HCT116 (cell line): ENCODE results near the gene CHMP4B. TPM values are rescaled to one million over a fixed set of nuclear protein-coding genes. Genes with fewer than 3 reads are reported as not detected.

Source experiments
- ATAC-seq: fragments of 200-7000 bp; cut with Tn5 transposase; 2 replicates; pipeline ENCODE4 v1.9.1; 2020; ENCODE audit warnings: mild to moderate bottlenecking, moderate library complexity
- BruUV-seq: library from RNA; stranded (reverse); fragments of 400-500 nt; replicated peaks from 2 replicates; lab custom pipeline; 2021; lab: Mats Ljungman, UMichigan
- CTCF ChIA-PET: fragments of 300-600 bp; sonication (Branson Sonifier 250); formaldehyde crosslinking; loops from one replicate; lab custom pipeline; 2021; ENCODE audit warnings: antibody characterized with exemption; lab: Charles Lee
- POLR2A ChIA-PET: fragments of 300-600, 350-600 bp; sonication (Branson Sonifier 250); formaldehyde crosslinking; loops from one replicate; lab custom pipeline; 2021; ENCODE audit warnings: antibody characterized with exemption; lab: Charles Lee
- RAD21 ChIA-PET, 2 experiments: fragments of 300-600 bp; sonication (Branson Sonifier 250); formaldehyde crosslinking; loops; one replicate each; lab custom pipeline; 2023; ENCODE audit warnings: low total read pairs in 2 of 2; ENCODE audit not compliant: uncharacterized antibody in 2 of 2, unreplicated experiment in 2 of 2, low non-redundant PET in 1 of 2; lab: Charles Lee
- DNase-seq: peaks from one replicate; pipeline ENCODE4 v3.0.0-alpha.2; 2010; ENCODE audit warnings: low read depth, low spot score
- H2AFZ ChIP-seq: fragments of 200-600 bp; shearing (Covaris generic), sonication (generic); 2 replicates; pipeline ENCODE4 v1.6.1; 2017; ENCODE audit warnings: low read depth, mixed run types, mixed read lengths, antibody characterized with exemption, low read length; ENCODE audit not compliant: poor library complexity, severe bottlenecking
- H3K27ac ChIP-seq: 2 replicates; pipeline ENCODE4 v1.5.1; 2012; ENCODE audit warnings: low read depth, low read length
- H3K27me3 ChIP-seq: fragments of 200-600 bp; sonication (generic); 2 replicates; pipeline ENCODE4 v1.6.1; 2016; ENCODE audit warnings: mixed run types, low read length, mixed read lengths; ENCODE audit not compliant: insufficient read depth
- H3K36me3 ChIP-seq, 2 experiments: fragments of 200-500 bp in 1 of 2; fragments of 200-600 bp in 1 of 2; sonication (Bioruptor generic) in 1 of 2; sonication (generic) in 1 of 2; 2 replicates each; pipeline versions ENCODE4 v1.5.1 to v1.6.1; 2014 to 2016; ENCODE audit warnings: low read length in 2 of 2, inconsistent platforms in 1 of 2, mixed read lengths in 1 of 2, mixed run types in 1 of 2; ENCODE audit not compliant: insufficient read depth in 2 of 2, control insufficient read depth in 1 of 2
- H3K4me1 ChIP-seq, 2 experiments: fragments of 200-600 bp in 1 of 2; sonication (generic) in 1 of 2; 2 replicates each; pipeline versions ENCODE4 v1.5.1 to v1.6.1; 2012 to 2017; ENCODE audit warnings: low read length in 2 of 2, inconsistent platforms in 1 of 2, mild to moderate bottlenecking in 1 of 2, mixed read lengths in 1 of 2, mixed run types in 1 of 2, moderate library complexity in 1 of 2; ENCODE audit not compliant: insufficient read depth in 2 of 2, control insufficient read depth in 1 of 2
- H3K4me2 ChIP-seq: fragments of 200-600 bp; sonication (generic); 2 replicates; pipeline ENCODE4 v1.6.1; 2017; ENCODE audit warnings: mixed run types, low read length, mixed read lengths
- H3K4me3 ChIP-seq, 2 experiments: fragments of 200-600 bp in 1 of 2; sonication (generic) in 1 of 2; replicated peaks in 1 of 2; 2 replicates each; pipeline ENCODE4 v1.5.1; 2011 to 2016; ENCODE audit warnings: low read length in 2 of 2, control low read depth in 1 of 2, low read depth in 1 of 2, mild to moderate bottlenecking in 1 of 2, mixed read lengths in 1 of 2, mixed run types in 1 of 2
- H3K79me2 ChIP-seq: fragments of 200-600 bp; sonication (generic); 2 replicates; pipeline ENCODE4 v1.6.1; 2017; ENCODE audit warnings: mild to moderate bottlenecking, mixed run types, low read length, moderate library complexity, mixed read lengths; ENCODE audit not compliant: insufficient read depth
- H3K9ac ChIP-seq: fragments of 200-600 bp; sonication (generic); 2 replicates; pipeline ENCODE4 v1.6.1; 2016; ENCODE audit warnings: low read length, mixed read lengths
- H3K9me2 ChIP-seq: fragments of 200-600 bp; sonication (generic), shearing (Covaris generic); 2 replicates; pipeline ENCODE4 v1.6.1; 2017; ENCODE audit warnings: mixed run types, mild to moderate bottlenecking, moderate library complexity; ENCODE audit not compliant: insufficient read depth
- H3K9me3 ChIP-seq, 2 experiments: fragments of 200-500 bp in 1 of 2; fragments of 200-600 bp in 1 of 2; sonication (Bioruptor generic) in 1 of 2; sonication (generic) in 1 of 2; 2 replicates each; pipeline ENCODE4 v1.6.1; 2014 to 2017; ENCODE audit warnings: low read length in 2 of 2, mixed read lengths in 2 of 2, inconsistent platforms in 1 of 2, low read depth in 1 of 2, mild to moderate bottlenecking in 1 of 2, mixed run types in 1 of 2, moderate library complexity in 1 of 2; ENCODE audit not compliant: control insufficient read depth in 1 of 2, insufficient read depth in 1 of 2
- H4K20me1 ChIP-seq: fragments of 200-600 bp; sonication (generic), shearing (Covaris generic); 2 replicates; pipeline ENCODE4 v1.6.1; 2017; ENCODE audit warnings: mixed run types, mild to moderate bottlenecking, moderate library complexity; ENCODE audit not compliant: insufficient read depth
- ATF3 ChIP-seq: IDR thresholded peaks from 2 replicates; pipeline ENCODE4 v1.6.1; 2012
- CBX3 ChIP-seq: IDR thresholded peaks from 2 replicates; pipeline ENCODE4 v1.6.1; 2012; ENCODE audit warnings: low read depth
- CTCF ChIP-seq, 3 experiments: fragments of 200-600 bp in 1 of 3; sonication (generic) in 1 of 3; IDR thresholded peaks in 2 of 3; conservative IDR thresholded peaks in 1 of 3; 2 replicates each; pipeline ENCODE4 v1.5.1; 2012 to 2017; ENCODE audit warnings: low read depth in 2 of 3, low read length in 2 of 3, antibody characterized with exemption in 1 of 3, borderline replicate concordance in 1 of 3, control low read depth in 1 of 3, mild to moderate bottlenecking in 1 of 3, mixed read lengths in 1 of 3, mixed run types in 1 of 3, moderate library complexity in 1 of 3; ENCODE audit not compliant: insufficient read depth in 1 of 3
- EGR1 ChIP-seq: IDR thresholded peaks from 2 replicates; pipeline ENCODE4 v1.6.1; 2012; ENCODE audit warnings: low read depth
- ELF1 ChIP-seq: IDR thresholded peaks from 2 replicates; pipeline ENCODE4 v1.6.1; 2012; ENCODE audit warnings: low read depth, borderline replicate concordance
- EZH2phosphoT487 ChIP-seq: fragments of 200-600 bp; IDR thresholded peaks from 2 replicates; pipeline ENCODE4 v1.6.1; 2018; ENCODE audit warnings: antibody characterized with exemption, borderline replicate concordance
- JUND ChIP-seq: IDR thresholded peaks from 2 replicates; pipeline ENCODE4 v1.6.1; 2012
- POLR2A ChIP-seq: IDR thresholded peaks from 2 replicates; pipeline ENCODE4 v1.7.0; 2011; ENCODE audit warnings: borderline replicate concordance; ENCODE audit not compliant: insufficient read depth, insufficient read length; ENCODE audit errors: extremely low read depth
- SIN3A ChIP-seq: IDR thresholded peaks from 2 replicates; pipeline ENCODE4 v1.6.1; 2012; ENCODE audit warnings: low read depth
- SP1 ChIP-seq: IDR thresholded peaks from 2 replicates; pipeline ENCODE4 v1.6.1; 2012; ENCODE audit warnings: low read depth
- TCF7L2 ChIP-seq: IDR thresholded peaks from 2 replicates; pipeline ENCODE4 v1.7.0; 2011; ENCODE audit warnings: borderline replicate concordance, inconsistent platforms; ENCODE audit not compliant: insufficient read depth, insufficient read length; ENCODE audit errors: extremely low read depth
- YY1 ChIP-seq: IDR thresholded peaks from 2 replicates; pipeline ENCODE4 v1.6.1; 2011; ENCODE audit warnings: low read length, low read depth, moderate library complexity, mild to moderate bottlenecking; ENCODE audit not compliant: insufficient replicate concordance; ENCODE audit errors: extremely low read depth
- ZNF274 ChIP-seq: fragments of 200-500 bp; sonication (Bioruptor generic); IDR thresholded peaks from 2 replicates; pipeline ENCODE4 v1.6.1; 2014; ENCODE audit warnings: mild to moderate bottlenecking, low read depth, low read length, inconsistent platforms
- intact Hi-C: fragments of 100-400 bp; cut with micrococcal nuclease; formaldehyde crosslinking; loops from 2 replicates; pipeline ENCODE4 v1.10.0; 2022
- total RNA-seq: library from RNA; stranded (reverse); gene quantifications from one replicate; pipeline ENCODE4 v1.2.1, GENCODE V29; 2021; ENCODE audit not compliant: unreplicated experiment
- TF ChIP-seq, protein P1 (sequence below): IDR thresholded peaks from 2 replicates; pipeline ENCODE4 v1.6.1; 2012; ENCODE audit warnings: low read depth

CHMP4B gene
- total RNA-seq, 1 experiment from 2014 or later: 56.9 TPM

DNA sequence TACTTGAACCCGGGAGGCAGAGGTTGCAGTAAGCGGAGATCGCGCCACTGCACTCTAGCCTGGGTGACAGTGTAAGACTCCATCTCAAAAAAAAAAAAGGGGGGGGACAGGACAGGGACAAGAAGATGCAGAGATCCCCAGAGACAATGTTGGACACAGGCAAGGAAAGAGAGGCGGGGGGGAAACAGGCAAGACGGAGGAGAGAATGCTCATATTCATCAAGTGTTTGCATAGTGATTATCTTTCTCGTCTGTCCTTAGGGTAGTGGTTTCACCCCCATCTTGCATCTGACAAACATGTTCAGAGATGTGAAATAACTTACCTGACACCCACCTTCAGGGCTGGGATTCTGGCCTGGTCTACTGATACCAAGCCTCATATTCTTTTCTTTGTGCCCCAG, 29.0 kb downstream of the CHMP4B start (continued):
- TF ChIP-seq ELF1: no peak

DNA sequence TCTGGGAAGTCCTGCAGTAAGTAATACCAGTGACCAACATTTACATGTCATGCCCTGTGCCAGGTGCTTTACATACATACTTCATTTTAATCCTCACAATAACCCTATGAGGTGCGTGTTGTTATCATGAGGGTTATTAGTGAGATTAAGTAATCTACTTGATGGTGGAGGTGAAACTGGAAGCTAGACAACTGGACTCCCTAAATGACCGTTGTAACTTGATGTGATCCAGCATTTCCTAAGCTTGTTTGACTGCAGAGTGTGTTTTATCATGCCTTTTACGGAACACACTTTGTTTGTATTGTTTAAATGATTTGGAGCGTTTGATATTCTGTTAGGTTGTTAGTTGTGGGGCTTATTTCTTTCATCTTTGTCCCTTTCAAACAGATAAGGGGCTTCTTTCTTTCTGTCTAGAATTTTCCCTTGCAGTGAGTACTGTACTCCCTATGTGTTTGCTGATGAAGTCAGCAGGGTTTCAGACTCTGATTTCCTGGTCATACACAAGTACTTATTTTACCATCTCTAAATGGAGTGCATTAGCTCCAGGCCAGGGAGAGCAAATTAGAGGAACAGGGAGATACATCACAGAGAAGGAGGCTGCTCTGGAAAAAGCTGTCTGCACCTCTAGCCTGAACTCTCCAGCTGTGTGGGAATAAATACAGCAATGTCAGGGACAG, 29.7 kb downstream of the CHMP4B start:
- CTCF ChIA-PET: no interaction called here
- peaks cover 75% of the 10 kb centered on the region for H3K79me2 ChIP-seq
- no peak overlapping the region for H3K27ac ChIP-seq
- no peak overlapping the region for H2AFZ ChIP-seq
- no peaks in the 10 kb centered on the region for H3K4me1 ChIP-seq
- H4K20me1 ChIP-seq: no peaks in the 10 kb centered on the region
- no peaks in the 10 kb centered on the region for H3K9me2 ChIP-seq
- no peak overlapping the region for H3K9ac ChIP-seq
- no peaks in the 10 kb centered on the region for H3K9me3 ChIP-seq
- no peak overlapping the region for H3K4me2 ChIP-seq
- BruUV-seq: no TSS peak
- TF ChIP-seq CBX3 (no peak), EGR1 (no peak), ATF3 (no peak)
- TF ChIP-seq, all 23 proteins: peak for 0
- DNase-seq (no peak), ATAC-seq (no peak)
- H3K27me3 ChIP-seq: no peaks in the 10 kb centered on the region
- RAD21 ChIA-PET: no interaction called here
- H3K36me3 ChIP-seq: no peaks in the 10 kb centered on the region
- intact Hi-C loops: no loop called here
- POLR2A ChIA-PET: no interaction called here
- no peak overlapping the region for H3K4me3 ChIP-seq

DNA sequence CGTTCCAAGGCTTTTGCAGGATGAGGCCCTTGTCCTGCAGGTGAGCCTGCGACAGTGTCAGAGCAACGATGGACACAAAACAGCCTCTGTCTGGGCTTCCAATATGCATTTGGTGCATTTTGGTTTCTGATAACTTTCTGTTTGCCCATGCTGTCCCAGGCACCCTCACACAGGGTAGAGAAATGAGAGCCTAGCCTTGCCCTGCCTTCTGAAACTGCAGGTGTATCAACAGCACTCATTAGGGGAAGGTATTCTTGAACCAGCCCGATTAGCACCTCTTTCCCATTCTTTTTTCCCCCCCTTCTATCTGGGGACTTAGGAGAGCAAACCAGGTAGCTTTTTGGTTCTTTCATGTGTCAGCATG, 30.3 kb downstream of the CHMP4B start:
- POLR2A ChIA-PET: no interaction called here
- no peak overlapping the region for H2AFZ ChIP-seq
- no TSS peak for BruUV-seq
- TF ChIP-seq JUND: no peak
- no peak for TF ChIP-seq TCF7L2
- TF ChIP-seq EZH2phosphoT487: no peak
- no peak for TF ChIP-seq YY1
- no peak for TF ChIP-seq CTCF (IDR thresholded peaks at IDR 0.05 in 2 of 3, conservative IDR thresholded peaks at IDR 0.05 in 1 of 3; ENCODE audit: borderline replicate concordance in 1 of 3, insufficient read depth in 1 of 3, low read depth in 2 of 3, low read length in 2 of 3)
- TF ChIP-seq, protein P1, sequence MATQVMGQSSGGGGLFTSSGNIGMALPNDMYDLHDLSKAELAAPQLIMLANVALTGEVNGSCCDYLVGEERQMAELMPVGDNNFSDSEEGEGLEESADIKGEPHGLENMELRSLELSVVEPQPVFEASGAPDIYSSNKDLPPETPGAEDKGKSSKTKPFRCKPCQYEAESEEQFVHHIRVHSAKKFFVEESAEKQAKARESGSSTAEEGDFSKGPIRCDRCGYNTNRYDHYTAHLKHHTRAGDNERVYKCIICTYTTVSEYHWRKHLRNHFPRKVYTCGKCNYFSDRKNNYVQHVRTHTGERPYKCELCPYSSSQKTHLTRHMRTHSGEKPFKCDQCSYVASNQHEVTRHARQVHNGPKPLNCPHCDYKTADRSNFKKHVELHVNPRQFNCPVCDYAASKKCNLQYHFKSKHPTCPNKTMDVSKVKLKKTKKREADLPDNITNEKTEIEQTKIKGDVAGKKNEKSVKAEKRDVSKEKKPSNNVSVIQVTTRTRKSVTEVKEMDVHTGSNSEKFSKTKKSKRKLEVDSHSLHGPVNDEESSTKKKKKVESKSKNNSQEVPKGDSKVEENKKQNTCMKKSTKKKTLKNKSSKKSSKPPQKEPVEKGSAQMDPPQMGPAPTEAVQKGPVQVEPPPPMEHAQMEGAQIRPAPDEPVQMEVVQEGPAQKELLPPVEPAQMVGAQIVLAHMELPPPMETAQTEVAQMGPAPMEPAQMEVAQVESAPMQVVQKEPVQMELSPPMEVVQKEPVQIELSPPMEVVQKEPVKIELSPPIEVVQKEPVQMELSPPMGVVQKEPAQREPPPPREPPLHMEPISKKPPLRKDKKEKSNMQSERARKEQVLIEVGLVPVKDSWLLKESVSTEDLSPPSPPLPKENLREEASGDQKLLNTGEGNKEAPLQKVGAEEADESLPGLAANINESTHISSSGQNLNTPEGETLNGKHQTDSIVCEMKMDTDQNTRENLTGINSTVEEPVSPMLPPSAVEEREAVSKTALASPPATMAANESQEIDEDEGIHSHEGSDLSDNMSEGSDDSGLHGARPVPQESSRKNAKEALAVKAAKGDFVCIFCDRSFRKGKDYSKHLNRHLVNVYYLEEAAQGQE: no peak
- TF ChIP-seq SP1: no peak
- no peak for TF ChIP-seq POLR2A
- no peak for TF ChIP-seq SIN3A
- TF ChIP-seq ZNF274: no peak

More for the DNA sequence above, 30.3 kb downstream of the CHMP4B start:
- no peaks in the 10 kb centered on the region for H3K9me3 ChIP-seq
- H3K9me2 ChIP-seq: no peaks in the 10 kb centered on the region
- H3K27ac ChIP-seq: no peak overlapping the region
- ATAC-seq: no peak
- RAD21 ChIA-PET: no interaction called here
- H3K79me2 ChIP-seq: peaks cover 76% of the 10 kb centered on the region
- DNase-seq: no peak
- H3K27me3 ChIP-seq: no peaks in the 10 kb centered on the region
- H3K36me3 ChIP-seq: no peaks in the 10 kb centered on the region
- CTCF ChIA-PET: no interaction called here
- no peaks in the 10 kb centered on the region for H4K20me1 ChIP-seq
- no peak overlapping the region for H3K9ac ChIP-seq
- no peaks in the 10 kb centered on the region for H3K4me1 ChIP-seq
- no peak overlapping the region for H3K4me2 ChIP-seq
- no peak overlapping the region for H3K4me3 ChIP-seq
- intact Hi-C loops: no loop called here
